Measurements from ENCODE around the gene NR4A3.
"Not testable (repeated sequence)": the region's sequence is repeated elsewhere in the genome, so short reads cannot be mapped to it uniquely, and the experiment has no call there.

The NR4A3 gene

GRCh38 chr9:99834474-99834873 lies 12.8 kb downstream of the NR4A3 start:
- TF ChIP-seq ZNF274 (IDR thresholded peaks at IDR 0.05; ENCODE audit: low read depth, low read length), result no peak
- H3K4me3 ChIP-seq (ENCODE audit: low read length), result no peak overlapping the region

- no peak for TF ChIP-seq ZNF274 (IDR thresholded peaks at IDR 0.05; ENCODE audit: low read depth, low read length)
- H3K4me3 ChIP-seq (ENCODE audit: low read length), result no peak overlapping the region
These were observed 13.5 kb downstream of the NR4A3 start for GRCh38 chr9:99835142-99835541.

GRCh38 chr9:99835581-99835980 lies 13.9 kb downstream of the NR4A3 start:
- no peak overlapping the region for H3K4me3 ChIP-seq (ENCODE audit: low read length)
- TF ChIP-seq ZNF274 (IDR thresholded peaks at IDR 0.05; ENCODE audit: low read depth, low read length), result no peak

GRCh38 chr9:99840072-99840471 lies 18.4 kb downstream of the NR4A3 start:
- H3K4me3 ChIP-seq (ENCODE audit: low read length), result no peak overlapping the region
- no peak for TF ChIP-seq ZNF274 (IDR thresholded peaks at IDR 0.05; ENCODE audit: low read depth, low read length)

GRCh38 chr9:99845063-99845462 lies 23.4 kb downstream of the NR4A3 start:
- no peak for TF ChIP-seq ZNF274 (IDR thresholded peaks at IDR 0.05; ENCODE audit: low read depth, low read length)
- no peak overlapping the region for H3K4me3 ChIP-seq (ENCODE audit: low read length)

GRCh38 chr9:99848447-99848846 lies 26.8 kb downstream of the NR4A3 start:
- H3K4me3 ChIP-seq (ENCODE audit: low read length), result no peak overlapping the region
- TF ChIP-seq ZNF274 (IDR thresholded peaks at IDR 0.05; ENCODE audit: low read depth, low read length), result no peak

GRCh38 chr9:99850736-99851499 lies 29.2 kb downstream of the NR4A3 start:
- H3K4me3 ChIP-seq (ENCODE audit: low read length), result no peak overlapping the region
- TF ChIP-seq ZNF274 (IDR thresholded peaks at IDR 0.05; ENCODE audit: low read depth, low read length), result no peak

GRCh38 chr9:99851500-99851822 lies 29.8 kb downstream of the NR4A3 start:
- no peak for TF ChIP-seq ZNF274 (IDR thresholded peaks at IDR 0.05; ENCODE audit: low read depth, low read length)
- no peak overlapping the region; the same call in 1 of the 2 replicates for H3K4me3 ChIP-seq (ENCODE audit: low read length)

- H3K4me3 ChIP-seq (ENCODE audit: low read length), result no peak overlapping the region
- TF ChIP-seq ZNF274 (IDR thresholded peaks at IDR 0.05; ENCODE audit: low read depth, low read length), result no peak
These were observed 30.9 kb downstream of the NR4A3 start for GRCh38 chr9:99852617-99853016.

GRCh38 chr9:99855467-99856176 lies 33.9 kb downstream of the NR4A3 start:
- H3K4me3 ChIP-seq (ENCODE audit: low read length), result no peak overlapping the region
- no peak for TF ChIP-seq ZNF274 (IDR thresholded peaks at IDR 0.05; ENCODE audit: low read depth, low read length)

GRCh38 chr9:99857576-99857975 lies 35.9 kb downstream of the NR4A3 start:
- H3K4me3 ChIP-seq (ENCODE audit: low read length), result not testable (repeated sequence)

GRCh38 chr9:99858087-99858486 lies 36.4 kb downstream of the NR4A3 start:
- H3K4me3 ChIP-seq (ENCODE audit: low read length), result no peak overlapping the region
- no peak for TF ChIP-seq ZNF274 (IDR thresholded peaks at IDR 0.05; ENCODE audit: low read depth, low read length)

GRCh38 chr9:99859243-99859980 lies 37.7 kb downstream of the NR4A3 start:
- H3K4me3 ChIP-seq (ENCODE audit: low read length), result no peak overlapping the region
- TF ChIP-seq ZNF274 (IDR thresholded peaks at IDR 0.05; ENCODE audit: low read depth, low read length), result no peak

GRCh38 chr9:99860266-99860665 lies 38.6 kb downstream of the NR4A3 start:
- no peak for TF ChIP-seq ZNF274 (IDR thresholded peaks at IDR 0.05; ENCODE audit: low read depth, low read length)
- no peak overlapping the region for H3K4me3 ChIP-seq (ENCODE audit: low read length)

- no peak for TF ChIP-seq ZNF274 (IDR thresholded peaks at IDR 0.05; ENCODE audit: low read depth, low read length)
- no peak overlapping the region for H3K4me3 ChIP-seq (ENCODE audit: low read length)
These were observed 42.3 kb downstream of the NR4A3 start for GRCh38 chr9:99863955-99864354.

Data from GM08714 (cell line).